Fibroblast of lung (primary cell): ENCODE data around the gene TPI1. TPM values are rescaled to one million over a fixed set of nuclear protein-coding genes. Genes with fewer than 3 reads are reported as not detected.

Experiments
- DNase-seq, 2 donors: peaks; one replicate each; pipeline versions ENCODE4 v3.0.0 to v3.0.0-alpha.2; 2010; ENCODE audit warnings: low read depth in 2 of 2
- H2AFZ ChIP-seq: 2 replicates; pipeline ENCODE4 v1.5.1; 2012; ENCODE audit warnings: low read length, control low read depth, inconsistent platforms
- H3K27ac ChIP-seq: 2 replicates; pipeline ENCODE4 v1.5.1; 2011; ENCODE audit warnings: low read length, control low read depth; ENCODE audit not compliant: insufficient read depth
- H3K27me3 ChIP-seq: 2 replicates; pipeline ENCODE4 v1.5.1; 2011; ENCODE audit warnings: mild to moderate bottlenecking, low read length; ENCODE audit not compliant: control insufficient read depth, insufficient read depth
- H3K36me3 ChIP-seq: 2 replicates; pipeline ENCODE4 v1.5.1; 2011; ENCODE audit warnings: low read length; ENCODE audit not compliant: control insufficient read depth, insufficient read depth
- H3K4me1 ChIP-seq: 2 replicates; pipeline ENCODE4 v1.5.1; 2011; ENCODE audit warnings: low read length; ENCODE audit not compliant: control insufficient read depth, insufficient read depth; ENCODE audit errors: extremely low read depth
- H3K4me2 ChIP-seq: 2 replicates; pipeline ENCODE4 v1.5.1; 2011; ENCODE audit warnings: low read length, control low read depth; ENCODE audit not compliant: insufficient read depth; ENCODE audit errors: extremely low read depth
- H3K4me3 ChIP-seq, 4 experiments: fragments of 200-600 bp in 1 of 4; sonication (generic) in 1 of 4; replicated peaks in 1 of 4; 2 replicates each; pipeline ENCODE4 v1.5.1; 2011 to 2016; ENCODE audit warnings: low read length in 4 of 4, low read depth in 3 of 4, mild to moderate bottlenecking in 3 of 4, control low read depth in 2 of 4, inconsistent platforms in 1 of 4, mixed read lengths in 1 of 4; ENCODE audit not compliant: insufficient read depth in 1 of 4; ENCODE audit errors: control extremely low read depth in 1 of 4
- H3K79me2 ChIP-seq: 2 replicates; pipeline ENCODE4 v1.5.1; 2012; ENCODE audit warnings: mild to moderate bottlenecking, low read length, inconsistent platforms; ENCODE audit not compliant: control insufficient read depth, insufficient read depth
- H3K9ac ChIP-seq: 2 replicates; pipeline ENCODE4 v1.5.1; 2011; ENCODE audit warnings: mild to moderate bottlenecking, low read length, control low read depth; ENCODE audit not compliant: insufficient read depth
- H3K9me3 ChIP-seq: 2 replicates; pipeline ENCODE4 v1.5.1; 2012; ENCODE audit warnings: low read depth, low read length; ENCODE audit not compliant: control insufficient read depth, insufficient read depth
- H4K20me1 ChIP-seq: 2 replicates; pipeline ENCODE4 v1.5.1; 2011; ENCODE audit warnings: low read length; ENCODE audit not compliant: control insufficient read depth, insufficient read depth; ENCODE audit errors: extremely low read depth
- EZH2 ChIP-seq: IDR thresholded peaks from 2 replicates; pipeline ENCODE4 v1.5.1; 2012; ENCODE audit warnings: low read length, control low read depth, mild to moderate bottlenecking; ENCODE audit errors: missing control alignments
- polyA plus RNA-seq, 2 donors: library from polyadenylated mRNA; depleted of rRNA in 1 of 2; stranded (reverse) in 1 of 2; unstranded in 1 of 2; fragments of >200 nt; gene quantifications; 2 replicates each; pipeline ENCODE4 v1.2.1, GENCODE V29; 2011 to 2012; ENCODE audit warnings: missing spikeins in 1 of 2
- total RNA-seq: library from RNA; depleted of rRNA; stranded (reverse); fragments of >200 nt; gene quantifications from 2 replicates; pipeline ENCODE4 v1.2.1, GENCODE V29; 2014
- TF ChIP-seq, protein P1 (sequence below), 2 donors: IDR thresholded peaks in 1 of 2; conservative IDR thresholded peaks in 1 of 2; 1 replicate in 1 of 2; 2 replicates in 1 of 2; pipeline ENCODE4 v1.5.1; 2011 to 2012; ENCODE audit warnings: low read length in 2 of 2, control low read depth in 1 of 2, inconsistent platforms in 1 of 2, low read depth in 1 of 2, mild to moderate bottlenecking in 1 of 2

Gene TPI1
- total and polyA plus RNA-seq, 2 donors (not counting 1 experiment from before 2014, with no cell fraction given) = 934 to 1,654 TPM

DNA sequence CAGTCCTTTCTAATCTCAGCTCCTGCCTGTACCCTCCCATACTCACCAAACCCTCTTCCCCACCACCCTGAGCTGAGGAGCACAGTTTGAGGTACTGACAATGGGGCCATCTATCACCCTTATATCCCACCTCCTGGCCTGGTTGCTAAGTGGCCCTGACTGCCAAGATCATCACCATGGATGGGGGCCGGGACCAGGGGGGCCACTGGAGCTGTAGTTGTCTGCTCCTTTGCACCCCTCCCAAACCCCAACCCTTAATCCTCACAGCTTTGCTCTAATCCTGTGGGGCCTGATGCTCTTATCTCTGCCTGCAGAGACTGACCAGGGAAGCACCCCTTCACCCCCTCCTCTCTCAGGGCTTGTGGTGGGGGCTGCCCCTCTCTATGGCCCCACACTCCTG, 27.0 kb upstream of the TPI1 start:
- H4K20me1 ChIP-seq = no peaks in the 10 kb centered on the region
- no peaks in the 10 kb centered on the region for H3K4me1 ChIP-seq
- no peak overlapping the region for H2AFZ ChIP-seq
- H3K27ac ChIP-seq = no peak overlapping the region
- H3K9me3 ChIP-seq = no peaks in the 10 kb centered on the region
- H3K4me2 ChIP-seq = no peak overlapping the region
- no peaks in the 10 kb centered on the region for H3K27me3 ChIP-seq
- no peak overlapping the region for H3K9ac ChIP-seq
- no peak overlapping the region for H3K4me3 ChIP-seq
- no peak for TF ChIP-seq EZH2
- TF ChIP-seq, protein P1, sequence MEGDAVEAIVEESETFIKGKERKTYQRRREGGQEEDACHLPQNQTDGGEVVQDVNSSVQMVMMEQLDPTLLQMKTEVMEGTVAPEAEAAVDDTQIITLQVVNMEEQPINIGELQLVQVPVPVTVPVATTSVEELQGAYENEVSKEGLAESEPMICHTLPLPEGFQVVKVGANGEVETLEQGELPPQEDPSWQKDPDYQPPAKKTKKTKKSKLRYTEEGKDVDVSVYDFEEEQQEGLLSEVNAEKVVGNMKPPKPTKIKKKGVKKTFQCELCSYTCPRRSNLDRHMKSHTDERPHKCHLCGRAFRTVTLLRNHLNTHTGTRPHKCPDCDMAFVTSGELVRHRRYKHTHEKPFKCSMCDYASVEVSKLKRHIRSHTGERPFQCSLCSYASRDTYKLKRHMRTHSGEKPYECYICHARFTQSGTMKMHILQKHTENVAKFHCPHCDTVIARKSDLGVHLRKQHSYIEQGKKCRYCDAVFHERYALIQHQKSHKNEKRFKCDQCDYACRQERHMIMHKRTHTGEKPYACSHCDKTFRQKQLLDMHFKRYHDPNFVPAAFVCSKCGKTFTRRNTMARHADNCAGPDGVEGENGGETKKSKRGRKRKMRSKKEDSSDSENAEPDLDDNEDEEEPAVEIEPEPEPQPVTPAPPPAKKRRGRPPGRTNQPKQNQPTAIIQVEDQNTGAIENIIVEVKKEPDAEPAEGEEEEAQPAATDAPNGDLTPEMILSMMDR (conservative IDR thresholded peaks at IDR 0.05 in 1 of 2, IDR thresholded peaks at IDR 0.05 in 1 of 2; ENCODE audit: low read depth in 1 of 2, low read length in 2 of 2) = no peak
- peaks cover 30% of the 10 kb centered on the region for H3K36me3 ChIP-seq
- DNase-seq = no peak
- no peaks in the 10 kb centered on the region for H3K79me2 ChIP-seq

DNA sequence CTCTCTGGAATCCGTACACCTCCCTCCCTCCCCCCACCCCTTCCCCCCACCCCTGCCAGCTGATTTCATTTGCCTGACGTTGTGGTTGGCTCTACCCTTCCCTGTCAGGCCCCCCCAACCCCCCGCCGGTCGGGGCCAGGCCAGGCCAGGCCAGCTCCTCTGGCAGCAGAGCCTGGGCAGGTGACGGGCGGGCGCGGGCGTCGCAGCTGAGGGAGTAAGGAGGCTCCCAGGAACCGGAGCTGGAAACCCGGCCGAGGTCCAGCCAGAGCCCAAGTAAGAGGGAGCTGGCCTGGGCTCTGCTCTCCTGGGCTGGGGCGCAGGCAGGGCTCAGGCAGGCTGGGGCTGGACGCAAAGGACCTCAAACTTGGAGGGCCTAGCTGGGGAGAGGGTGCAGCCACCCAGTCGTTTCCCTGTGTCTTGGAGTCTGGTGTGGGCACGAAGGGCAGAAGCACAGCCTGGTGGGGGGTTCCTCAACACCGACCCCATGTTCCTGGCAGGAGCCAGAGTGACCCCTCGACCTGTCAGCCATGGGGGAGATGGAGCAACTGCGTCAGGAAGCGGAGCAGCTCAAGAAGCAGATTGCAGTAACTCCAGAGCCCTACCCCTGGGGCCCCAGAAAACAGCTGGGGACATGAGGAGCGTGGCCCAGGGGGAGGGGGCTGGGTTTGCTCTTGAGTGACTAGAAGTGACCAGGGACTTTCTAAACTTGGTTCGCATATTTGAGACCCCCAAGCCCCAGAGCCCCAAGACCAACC, 26.4 kb upstream of the TPI1 start, which contains the start of gene GNB3:
Gene GNB3, plus strand, starts transcription at position 165 of the 755 bp plus-strand sequence. Its CDS starts 363 bp downstream, at position 528.
- Histone ChIP-seq H3K79me2 (no peaks in the 10 kb centered on the region), H3K9me3 (no peaks in the 10 kb centered on the region), H2AFZ (no peak within 1 kb of the TSS), H3K36me3 (peaks cover 36% of the 10 kb centered on the region), H3K4me1 (no peaks in the 10 kb centered on the region), H3K9ac (no peak within 1 kb of the TSS), H3K27ac (no peak within 1 kb of the TSS), H4K20me1 (no peaks in the 10 kb centered on the region), H3K27me3 (no peaks in the 10 kb centered on the region), H3K4me2 (no peak within 1 kb of the TSS), H3K4me3 (no peak within 1 kb of the TSS)
- TF ChIP-seq EZH2 = no peak
- TF ChIP-seq, protein P1 (conservative IDR thresholded peaks at IDR 0.05 in 1 of 2, IDR thresholded peaks at IDR 0.05 in 1 of 2; ENCODE audit: low read depth in 1 of 2, low read length in 2 of 2) = no peak
- DNase-seq = no peak

DNA sequence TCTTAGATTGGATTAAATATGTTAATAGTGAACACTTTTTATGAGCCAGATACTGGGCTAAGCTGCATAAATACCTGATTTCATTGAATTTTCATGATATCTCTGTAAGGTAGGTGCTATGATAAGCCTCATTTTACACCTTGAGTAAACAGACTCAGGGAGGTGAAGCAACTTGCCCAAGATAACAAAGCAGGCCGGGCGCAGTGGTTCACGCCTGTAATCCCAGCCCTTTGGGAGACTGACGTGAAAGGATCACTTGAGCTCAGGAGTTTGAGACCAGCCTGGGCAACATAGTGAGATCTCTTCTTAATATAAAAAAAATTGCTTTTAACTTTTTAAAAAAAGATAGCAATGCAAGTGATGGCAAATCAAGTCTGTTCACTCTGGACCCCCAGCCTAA, 25.3 kb upstream of the TPI1 start:
- no peak for DNase-seq
- H3K4me2 ChIP-seq = no peak overlapping the region
- no peak overlapping the region for H3K9ac ChIP-seq
- no peaks in the 10 kb centered on the region for H3K4me1 ChIP-seq
- no peaks in the 10 kb centered on the region for H3K9me3 ChIP-seq
- no peak overlapping the region for H3K4me3 ChIP-seq
- H3K79me2 ChIP-seq = no peaks in the 10 kb centered on the region
- no peak for TF ChIP-seq EZH2
- TF ChIP-seq, protein P1 (conservative IDR thresholded peaks at IDR 0.05 in 1 of 2, IDR thresholded peaks at IDR 0.05 in 1 of 2; ENCODE audit: low read depth in 1 of 2, low read length in 2 of 2) = no peak
- H3K27ac ChIP-seq = no peak overlapping the region
- H3K27me3 ChIP-seq = no peaks in the 10 kb centered on the region
- H3K36me3 ChIP-seq = peaks cover 41% of the 10 kb centered on the region
- H2AFZ ChIP-seq = no peak overlapping the region
- H4K20me1 ChIP-seq = no peaks in the 10 kb centered on the region
